Nephron progenitor cell (in vitro differentiated cells): ENCODE data around the gene RAD51C.

Experiments
- DNase-seq: peaks from one replicate; pipeline ENCODE4 v3.0.0; 2021
- H3K27ac Mint-ChIP-seq: 2 replicates; pipeline ENCODE4 v1.8.0; 2021; ENCODE audit warnings: mild to moderate bottlenecking, moderate library complexity, mixed read lengths
- H3K27me3 Mint-ChIP-seq: 2 replicates; pipeline ENCODE4 v1.8.0; 2021; ENCODE audit warnings: mild to moderate bottlenecking, low read depth, mixed read lengths; ENCODE audit not compliant: poor library complexity
- H3K36me3 Mint-ChIP-seq: 2 replicates; pipeline ENCODE4 v1.8.0; 2021; ENCODE audit warnings: low read depth, mixed read lengths
- H3K4me1 Mint-ChIP-seq: 2 replicates; pipeline ENCODE4 v1.8.0; 2021; ENCODE audit warnings: mixed read lengths
- H3K4me3 Mint-ChIP-seq: 2 replicates; pipeline ENCODE4 v1.8.0; 2021; ENCODE audit warnings: mild to moderate bottlenecking, moderate library complexity, mixed read lengths
- H3K9me3 Mint-ChIP-seq: 2 replicates; pipeline ENCODE4 v1.8.0; 2021; ENCODE audit warnings: mild to moderate bottlenecking, moderate library complexity, mixed read lengths
- TF ChIP-seq, protein P1 (sequence below): fragments of 200-600 bp; sonication (generic); IDR thresholded peaks from 2 replicates; pipeline ENCODE4 v1.5.0; 2021; ENCODE audit warnings: antibody characterized with exemption

RAD51C gene

GRCh38 chr17:58755577-58756245 lies 63.3 kb downstream of the RAD51C start, which contains the start of gene PPM1E:
PPM1E (plus strand) TSS chr17:58755854.
- Mint-ChIP-seq H3K36me3 (no peaks in the 10 kb centered on the region), H3K9me3 (no peaks in the 10 kb centered on the region), H3K4me1 (peaks cover 27% of the 10 kb centered on the region), H3K27me3 (peaks cover 50% of the 10 kb centered on the region), H3K27ac (no peak within 1 kb of the TSS), H3K4me3 (peak within 1 kb of the TSS; percentile 95)
- TF ChIP-seq, protein P1, sequence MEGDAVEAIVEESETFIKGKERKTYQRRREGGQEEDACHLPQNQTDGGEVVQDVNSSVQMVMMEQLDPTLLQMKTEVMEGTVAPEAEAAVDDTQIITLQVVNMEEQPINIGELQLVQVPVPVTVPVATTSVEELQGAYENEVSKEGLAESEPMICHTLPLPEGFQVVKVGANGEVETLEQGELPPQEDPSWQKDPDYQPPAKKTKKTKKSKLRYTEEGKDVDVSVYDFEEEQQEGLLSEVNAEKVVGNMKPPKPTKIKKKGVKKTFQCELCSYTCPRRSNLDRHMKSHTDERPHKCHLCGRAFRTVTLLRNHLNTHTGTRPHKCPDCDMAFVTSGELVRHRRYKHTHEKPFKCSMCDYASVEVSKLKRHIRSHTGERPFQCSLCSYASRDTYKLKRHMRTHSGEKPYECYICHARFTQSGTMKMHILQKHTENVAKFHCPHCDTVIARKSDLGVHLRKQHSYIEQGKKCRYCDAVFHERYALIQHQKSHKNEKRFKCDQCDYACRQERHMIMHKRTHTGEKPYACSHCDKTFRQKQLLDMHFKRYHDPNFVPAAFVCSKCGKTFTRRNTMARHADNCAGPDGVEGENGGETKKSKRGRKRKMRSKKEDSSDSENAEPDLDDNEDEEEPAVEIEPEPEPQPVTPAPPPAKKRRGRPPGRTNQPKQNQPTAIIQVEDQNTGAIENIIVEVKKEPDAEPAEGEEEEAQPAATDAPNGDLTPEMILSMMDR: no peak
- peak; percentile 92 for DNase-seq

- H3K36me3 Mint-ChIP-seq: no peaks in the 10 kb centered on the region
- H3K27me3 Mint-ChIP-seq: peaks cover 50% of the 10 kb centered on the region
- no peaks in the 10 kb centered on the region for H3K9me3 Mint-ChIP-seq
- TF ChIP-seq, protein P1: no peak
- peak overlapping the region; percentile 95 for H3K4me3 Mint-ChIP-seq
- peaks cover 35% of the 10 kb centered on the region for H3K4me1 Mint-ChIP-seq
- H3K27ac Mint-ChIP-seq: no peak overlapping the region
- DNase-seq: peak; percentile 62
Observed at GRCh38 chr17:58756246-58757161, 64.1 kb downstream of the RAD51C start.

- TF ChIP-seq, protein P1: no peak
- Mint-ChIP-seq H3K36me3 (no peaks in the 10 kb centered on the region), H3K27me3 (peaks cover 50% of the 10 kb centered on the region)
Observed at GRCh38 chr17:58757162-58757613, 64.8 kb downstream of the RAD51C start.

DNA sequence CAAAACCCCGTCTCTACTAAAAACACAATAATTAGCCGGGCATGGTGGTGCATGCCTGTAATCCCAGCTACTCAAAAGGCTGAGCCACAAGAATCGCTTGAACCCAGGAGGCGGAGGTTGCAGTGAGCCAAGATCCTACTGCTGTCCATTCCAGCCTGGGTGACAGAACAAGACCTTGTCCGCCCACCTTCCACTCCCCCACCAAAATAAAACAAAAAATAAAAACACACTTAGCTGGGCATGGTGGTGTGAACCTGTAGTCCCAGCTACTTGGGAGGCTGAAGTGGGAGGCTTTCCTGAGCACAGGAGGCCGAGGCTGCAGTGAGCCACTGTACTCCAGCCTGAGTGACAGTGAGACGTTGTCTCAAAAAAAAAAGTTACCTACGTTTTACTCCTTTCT lies 66.5 kb downstream of the RAD51C start:
- no peak for DNase-seq
- H3K4me3 Mint-ChIP-seq: no peak overlapping the region
- peaks cover 35% of the 10 kb centered on the region for H3K27me3 Mint-ChIP-seq
- TF ChIP-seq, protein P1: no peak
- H3K36me3 Mint-ChIP-seq: no peaks in the 10 kb centered on the region
- no peaks in the 10 kb centered on the region for H3K9me3 Mint-ChIP-seq
- peaks cover 42% of the 10 kb centered on the region for H3K4me1 Mint-ChIP-seq
- no peak overlapping the region for H3K27ac Mint-ChIP-seq

More at GRCh38 chr17:58757162-58757613, 64.8 kb downstream of the RAD51C start:
- H3K4me3 Mint-ChIP-seq: peak overlapping the region; percentile 95
- H3K4me1 Mint-ChIP-seq: peaks cover 38% of the 10 kb centered on the region
- no peak for DNase-seq
- no peak overlapping the region for H3K27ac Mint-ChIP-seq
- no peaks in the 10 kb centered on the region for H3K9me3 Mint-ChIP-seq

GRCh38 chr17:58759522-58759921 lies 67.1 kb downstream of the RAD51C start:
- Mint-ChIP-seq H3K36me3 (no peaks in the 10 kb centered on the region), H3K4me1 (peaks cover 45% of the 10 kb centered on the region), H3K27ac (no peak overlapping the region), H3K9me3 (no peaks in the 10 kb centered on the region), H3K27me3 (peaks cover 30% of the 10 kb centered on the region), H3K4me3 (peak overlapping the region; percentile 14)
- DNase-seq: no peak
- TF ChIP-seq, protein P1: no peak
